ENCODE results near the gene CDC42BPA. TPM values are rescaled to one million over a fixed set of nuclear protein-coding genes. Genes with fewer than 3 reads are reported as not detected.
A peak's percentile ranks its signal among the peaks of the same experiment; 100 is the strongest.

CDC42BPA gene
- total and polyA plus RNA-seq, 9 of the 15 experiments (the other 6 are each of a cell fraction or from before 2014, with no cell fraction given), result 8.0 to 77.5 (median 52.1) TPM

DNA sequence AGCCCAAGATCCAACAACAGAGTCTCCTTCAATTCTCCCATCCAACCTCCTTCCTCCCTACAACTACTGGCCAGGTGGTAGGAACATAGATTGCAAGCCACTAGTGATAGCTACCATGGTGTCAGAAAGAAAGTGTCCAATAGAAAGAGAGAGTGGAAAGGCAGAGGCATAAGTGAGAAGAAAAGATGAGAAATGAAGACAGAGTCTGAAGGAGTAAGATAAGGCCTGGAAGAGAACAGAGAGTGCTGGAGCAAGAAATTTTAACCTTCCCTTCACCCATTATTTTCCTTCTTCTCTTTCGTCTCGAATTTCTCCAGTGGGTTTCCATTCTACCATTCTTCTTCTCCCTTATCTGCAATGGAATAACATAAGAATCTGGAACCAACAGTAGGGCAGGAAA lies 57.9 kb downstream of the CDC42BPA start (continued):
- TF ChIP-seq, protein P1, sequence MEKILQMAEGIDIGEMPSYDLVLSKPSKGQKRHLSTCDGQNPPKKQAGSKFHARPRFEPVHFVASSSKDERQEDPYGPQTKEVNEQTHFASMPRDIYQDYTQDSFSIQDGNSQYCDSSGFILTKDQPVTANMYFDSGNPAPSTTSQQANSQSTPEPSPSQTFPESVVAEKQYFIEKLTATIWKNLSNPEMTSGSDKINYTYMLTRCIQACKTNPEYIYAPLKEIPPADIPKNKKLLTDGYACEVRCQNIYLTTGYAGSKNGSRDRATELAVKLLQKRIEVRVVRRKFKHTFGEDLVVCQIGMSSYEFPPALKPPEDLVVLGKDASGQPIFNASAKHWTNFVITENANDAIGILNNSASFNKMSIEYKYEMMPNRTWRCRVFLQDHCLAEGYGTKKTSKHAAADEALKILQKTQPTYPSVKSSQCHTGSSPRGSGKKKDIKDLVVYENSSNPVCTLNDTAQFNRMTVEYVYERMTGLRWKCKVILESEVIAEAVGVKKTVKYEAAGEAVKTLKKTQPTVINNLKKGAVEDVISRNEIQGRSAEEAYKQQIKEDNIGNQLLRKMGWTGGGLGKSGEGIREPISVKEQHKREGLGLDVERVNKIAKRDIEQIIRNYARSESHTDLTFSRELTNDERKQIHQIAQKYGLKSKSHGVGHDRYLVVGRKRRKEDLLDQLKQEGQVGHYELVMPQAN (IDR thresholded peaks at IDR 0.05; ENCODE audit: borderline replicate concordance), result peak; percentile 40; the same call in 1 of the 2 replicates
- TF ChIP-seq RCOR1 (IDR thresholded peaks at IDR 0.05; ENCODE audit: borderline replicate concordance in 1 of 2, low read depth in 2 of 2, low read length in 2 of 2) (peak in 1 of 2 experiments; percentile 83; a peak in 2 of 4 replicates), ZC3H8 (IDR thresholded peaks at IDR 0.05) (no peak), ATF7 (IDR thresholded peaks at IDR 0.05) (0 out of 2 replicates have a peak, but pooled peaks have one; percentile 9), PML (IDR thresholded peaks at IDR 0.05; ENCODE audit: low read length) (peak; percentile 54; the same call in 1 of the 2 replicates), ZNF41 (CRISPR knock-in tag; conservative IDR thresholded peaks at IDR 0.05) (no peak), L3MBTL2 (IDR thresholded peaks at IDR 0.05) (peak; percentile 27; the same call in 1 of the 2 replicates), ERF (CRISPR knock-in tag; IDR thresholded peaks at IDR 0.05) (no peak), SNIP1 (IDR thresholded peaks at IDR 0.05; ENCODE audit: low read depth) (no peak), TRIM24 (IDR thresholded peaks at IDR 0.05) (peak; percentile 59 to 60; a peak in 3 of 4 replicates), HDAC2 (IDR thresholded peaks at IDR 0.05) (peak; percentile 87), GATAD2A (IDR thresholded peaks at IDR 0.05) (0 out of 2 replicates have a peak, but pooled peaks have one; percentile 28), NFATC3 (IDR thresholded peaks at IDR 0.05) (peak; percentile 42; the same call in 1 of the 2 replicates), TBP (optimal IDR thresholded peaks at IDR 0.05; ENCODE audit: low read depth, low read length) (no peak), HDAC1 (IDR thresholded peaks at IDR 0.05) (peak in 1 of 2 experiments; percentile 90; a peak in 3 of 4 replicates), EHMT2 (IDR thresholded peaks at IDR 0.05) (peak; percentile 95), MYNN (IDR thresholded peaks at IDR 0.05) (no peak), MYNN (CRISPR knock-in tag; IDR thresholded peaks at IDR 0.05) (no peak), HMGN3 (IDR thresholded peaks at IDR 0.05; ENCODE audit: borderline replicate concordance, extremely low read depth, insufficient read length, low read depth, low read length) (peak; percentile 39), NFYB (IDR thresholded peaks at IDR 0.05; ENCODE audit: extremely low read depth, insufficient read length) (peak; percentile 70)
- TF ChIP-seq, protein P2, sequence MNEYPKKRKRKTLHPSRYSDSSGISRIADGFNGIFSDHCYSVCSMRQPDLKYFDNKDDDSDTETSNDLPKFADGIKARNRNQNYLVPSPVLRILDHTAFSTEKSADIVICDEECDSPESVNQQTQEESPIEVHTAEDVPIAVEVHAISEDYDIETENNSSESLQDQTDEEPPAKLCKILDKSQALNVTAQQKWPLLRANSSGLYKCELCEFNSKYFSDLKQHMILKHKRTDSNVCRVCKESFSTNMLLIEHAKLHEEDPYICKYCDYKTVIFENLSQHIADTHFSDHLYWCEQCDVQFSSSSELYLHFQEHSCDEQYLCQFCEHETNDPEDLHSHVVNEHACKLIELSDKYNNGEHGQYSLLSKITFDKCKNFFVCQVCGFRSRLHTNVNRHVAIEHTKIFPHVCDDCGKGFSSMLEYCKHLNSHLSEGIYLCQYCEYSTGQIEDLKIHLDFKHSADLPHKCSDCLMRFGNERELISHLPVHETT (CRISPR knock-in tag; conservative IDR thresholded peaks at IDR 0.05 in 1 of 2, IDR thresholded peaks at IDR 0.05 in 1 of 2), result 0 out of 4 replicates have a peak, but pooled peaks of 1 of the 2 experiments have one; percentile 20
- TF ChIP-seq, protein P3, sequence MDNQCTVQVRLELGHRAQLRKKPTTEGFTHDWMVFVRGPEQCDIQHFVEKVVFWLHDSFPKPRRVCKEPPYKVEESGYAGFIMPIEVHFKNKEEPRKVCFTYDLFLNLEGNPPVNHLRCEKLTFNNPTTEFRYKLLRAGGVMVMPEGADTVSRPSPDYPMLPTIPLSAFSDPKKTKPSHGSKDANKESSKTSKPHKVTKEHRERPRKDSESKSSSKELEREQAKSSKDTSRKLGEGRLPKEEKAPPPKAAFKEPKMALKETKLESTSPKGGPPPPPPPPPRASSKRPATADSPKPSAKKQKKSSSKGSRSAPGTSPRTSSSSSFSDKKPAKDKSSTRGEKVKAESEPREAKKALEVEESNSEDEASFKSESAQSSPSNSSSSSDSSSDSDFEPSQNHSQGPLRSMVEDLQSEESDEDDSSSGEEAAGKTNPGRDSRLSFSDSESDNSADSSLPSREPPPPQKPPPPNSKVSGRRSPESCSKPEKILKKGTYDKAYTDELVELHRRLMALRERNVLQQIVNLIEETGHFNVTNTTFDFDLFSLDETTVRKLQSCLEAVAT (IDR thresholded peaks at IDR 0.05), result peak in 1 of 2 experiments; percentile 49; a peak in 2 of 4 replicates
- TF ChIP-seq, protein P4, sequence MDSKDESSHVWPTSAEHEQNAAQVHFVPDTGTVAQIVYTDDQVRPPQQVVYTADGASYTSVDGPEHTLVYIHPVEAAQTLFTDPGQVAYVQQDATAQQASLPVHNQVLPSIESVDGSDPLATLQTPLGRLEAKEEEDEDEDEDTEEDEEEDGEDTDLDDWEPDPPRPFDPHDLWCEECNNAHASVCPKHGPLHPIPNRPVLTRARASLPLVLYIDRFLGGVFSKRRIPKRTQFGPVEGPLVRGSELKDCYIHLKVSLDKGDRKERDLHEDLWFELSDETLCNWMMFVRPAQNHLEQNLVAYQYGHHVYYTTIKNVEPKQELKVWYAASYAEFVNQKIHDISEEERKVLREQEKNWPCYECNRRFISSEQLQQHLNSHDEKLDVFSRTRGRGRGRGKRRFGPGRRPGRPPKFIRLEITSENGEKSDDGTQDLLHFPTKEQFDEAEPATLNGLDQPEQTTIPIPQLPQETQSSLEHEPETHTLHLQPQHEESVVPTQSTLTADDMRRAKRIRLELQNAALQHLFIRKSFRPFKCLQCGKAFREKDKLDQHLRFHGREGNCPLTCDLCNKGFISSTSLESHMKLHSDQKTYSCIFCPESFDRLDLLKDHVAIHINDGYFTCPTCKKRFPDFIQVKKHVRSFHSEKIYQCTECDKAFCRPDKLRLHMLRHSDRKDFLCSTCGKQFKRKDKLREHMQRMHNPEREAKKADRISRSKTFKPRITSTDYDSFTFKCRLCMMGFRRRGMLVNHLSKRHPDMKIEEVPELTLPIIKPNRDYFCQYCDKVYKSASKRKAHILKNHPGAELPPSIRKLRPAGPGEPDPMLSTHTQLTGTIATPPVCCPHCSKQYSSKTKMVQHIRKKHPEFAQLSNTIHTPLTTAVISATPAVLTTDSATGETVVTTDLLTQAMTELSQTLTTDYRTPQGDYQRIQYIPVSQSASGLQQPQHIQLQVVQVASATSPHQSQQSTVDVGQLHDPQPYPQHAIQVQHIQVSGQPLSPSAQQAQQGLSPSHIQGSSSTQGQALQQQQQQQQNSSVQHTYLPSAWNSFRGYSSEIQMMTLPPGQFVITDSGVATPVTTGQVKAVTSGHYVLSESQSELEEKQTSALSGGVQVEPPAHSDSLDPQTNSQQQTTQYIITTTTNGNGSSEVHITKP (IDR thresholded peaks at IDR 0.05; ENCODE audit: partially characterized antibody), result peak; percentile 75
